Gastrocnemius medialis (tissue), 4 donors: ENCODE measurements around the gene ACTN2.

ENCODE experiments used
- POLR2A ChIP-seq, 2 donors: fragments of 450-650 bp; IDR thresholded peaks; one replicate each; pipeline ENCODE4 v1.6.1; 2017; ENCODE audit warnings: antibody characterized with exemption in 2 of 2, mild to moderate bottlenecking in 2 of 2, moderate library complexity in 2 of 2
- TF ChIP-seq, protein P1 (sequence below), 5 experiments: fragments of 450-650 bp in 3 of 5; fragments of 200-600 bp in 2 of 5; sonication (generic) in 2 of 5; IDR thresholded peaks in 4 of 5; conservative IDR thresholded peaks in 1 of 5; 1 replicate in 4 of 5; 2 replicates in 1 of 5; pipeline ENCODE4 v1.5.1; 2016 to 2019; ENCODE audit warnings: antibody characterized with exemption in 5 of 5, mild to moderate bottlenecking in 3 of 5, moderate library complexity in 3 of 5

DNA sequence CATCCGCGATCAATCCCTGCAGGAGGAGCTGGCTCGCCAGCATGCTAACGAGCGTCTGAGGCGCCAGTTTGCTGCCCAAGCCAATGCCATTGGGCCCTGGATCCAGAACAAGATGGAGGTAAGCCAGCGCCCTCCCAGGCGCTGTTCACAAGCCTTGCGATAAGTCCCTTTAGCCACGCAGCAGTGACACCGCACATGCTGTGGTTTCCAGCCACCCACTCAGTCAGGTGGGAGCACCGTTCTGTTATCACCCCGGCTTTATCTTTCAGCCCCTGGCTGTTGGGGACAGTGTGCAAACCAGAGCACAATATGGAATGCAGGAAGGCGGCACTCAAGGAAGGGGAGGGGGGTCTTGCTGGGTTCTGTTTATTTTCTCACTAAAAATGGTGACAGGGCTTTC, 67.7 kb downstream of the ACTN2 start:
- TF ChIP-seq, protein P1, sequence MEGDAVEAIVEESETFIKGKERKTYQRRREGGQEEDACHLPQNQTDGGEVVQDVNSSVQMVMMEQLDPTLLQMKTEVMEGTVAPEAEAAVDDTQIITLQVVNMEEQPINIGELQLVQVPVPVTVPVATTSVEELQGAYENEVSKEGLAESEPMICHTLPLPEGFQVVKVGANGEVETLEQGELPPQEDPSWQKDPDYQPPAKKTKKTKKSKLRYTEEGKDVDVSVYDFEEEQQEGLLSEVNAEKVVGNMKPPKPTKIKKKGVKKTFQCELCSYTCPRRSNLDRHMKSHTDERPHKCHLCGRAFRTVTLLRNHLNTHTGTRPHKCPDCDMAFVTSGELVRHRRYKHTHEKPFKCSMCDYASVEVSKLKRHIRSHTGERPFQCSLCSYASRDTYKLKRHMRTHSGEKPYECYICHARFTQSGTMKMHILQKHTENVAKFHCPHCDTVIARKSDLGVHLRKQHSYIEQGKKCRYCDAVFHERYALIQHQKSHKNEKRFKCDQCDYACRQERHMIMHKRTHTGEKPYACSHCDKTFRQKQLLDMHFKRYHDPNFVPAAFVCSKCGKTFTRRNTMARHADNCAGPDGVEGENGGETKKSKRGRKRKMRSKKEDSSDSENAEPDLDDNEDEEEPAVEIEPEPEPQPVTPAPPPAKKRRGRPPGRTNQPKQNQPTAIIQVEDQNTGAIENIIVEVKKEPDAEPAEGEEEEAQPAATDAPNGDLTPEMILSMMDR (IDR thresholded peaks at IDR 0.05 in 4 of 5, conservative IDR thresholded peaks at IDR 0.05 in 1 of 5) = no peak
- TF ChIP-seq POLR2A (IDR thresholded peaks at IDR 0.05) = no peak
